Right ventricle myocardium inferior (tissue), 1 donor: ENCODE measurements around the gene SETD7. TPM values are rescaled to one million over a fixed set of nuclear protein-coding genes. Genes with fewer than 3 reads are reported as not detected.
"Not testable (repeated sequence)": the region's sequence is repeated elsewhere in the genome, so short reads cannot be mapped to it uniquely, and the experiment has no call there.

Experiments used
- ATAC-seq: fragments of 200-7000 bp; cut with Tn5 transposase; one replicate; pipeline ENCODE4 v1.9.1; 2020; ENCODE audit warnings: mild to moderate bottlenecking, moderate library complexity
- DNase-seq: peaks from one replicate; pipeline ENCODE4 v3.0.0; 2021; ENCODE audit errors: missing footprints
- intact Hi-C: fragments of 100-400 bp; cut with DNase I; formaldehyde crosslinking; loops from one replicate; pipeline ENCODE4 v1.11.0; 2022
- total RNA-seq: library from RNA; stranded (reverse); fragmentation: NEBNext Ultra II Directional; extraction: Animal tissue kit (Norgen Biotek cat#: 25700); gene quantifications from one replicate; pipeline ENCODE4 v1.2.1, GENCODE V29; 2021
- donor health status: DM: no; HTN: yes; CAD: no; lungs with severe emphysema.

SETD7 gene
- total RNA-seq, 1 donor from 2014 or later, result 52.2 TPM

- intact Hi-C loops, result no loop called here
- DNase-seq (no peak), ATAC-seq (no peak)
These were observed 100.9 kb downstream of the SETD7 start for GRCh38 chr4:139455126-139455538.

- intact Hi-C loops, result loop anchor here (5.0 kb wide), 2 partner anchors 37 to 103 kb away; partner anchors contain the start of gene SETD7
- DNase-seq (peak; percentile 98), ATAC-seq (no peak)
These were observed 101.6 kb downstream of the SETD7 start, which contains the start of gene RAB33B for GRCh38 chr4:139454111-139455045. Gene RAB33B, plus strand, starts transcription at chr4:139454121. Its CDS starts 75 bp downstream, at chr4:139454196.

- intact Hi-C loops, result loop anchor here (5.0 kb wide), 2 partner anchors 36 to 104 kb away; partner anchors contain the start of gene SETD7
- DNase-seq, result peak; percentile 99
- ATAC-seq, result peak; percentile 98
These were observed 102.5 kb downstream of the SETD7 start for GRCh38 chr4:139453371-139454110.

- DNase-seq (no peak), ATAC-seq (no peak)
- intact Hi-C loops, result loop anchor here (5.0 kb wide), 2 partner anchors 36 to 104 kb away; partner anchors contain the start of gene SETD7
These were observed 103.0 kb downstream of the SETD7 start for GRCh38 chr4:139453041-139453370.

- ATAC-seq (no peak), DNase-seq (no peak)
- intact Hi-C loops, result loop anchor here (5.0 kb wide), 2 partner anchors 35 to 105 kb away; partner anchors contain the start of gene SETD7
These were observed 104.0 kb downstream of the SETD7 start for GRCh38 chr4:139451997-139452396.

- intact Hi-C loops, result loop anchor here (5.0 kb wide), 2 partner anchors 33 to 107 kb away; partner anchors contain the start of gene SETD7
- ATAC-seq, result no peak
- no peak for DNase-seq
These were observed 105.4 kb downstream of the SETD7 start for GRCh38 chr4:139450586-139450985.

- intact Hi-C loops, DNase-seq, ATAC-seq: not testable (repeated sequence)
These were observed 108.9 kb downstream of the SETD7 start for GRCh38 chr4:139447078-139447477.

Other genes starting within 250 kb of the SETD7 start
- gene RAB33B, start 102.1 kb downstream of the SETD7 start, total RNA-seq, result 6.4 TPM
- 101 TPM for gene MGST2, start 109.6 kb upstream of the SETD7 start, total RNA-seq